ENCODE measurements around the gene STUB1.

Gene STUB1

DNA sequence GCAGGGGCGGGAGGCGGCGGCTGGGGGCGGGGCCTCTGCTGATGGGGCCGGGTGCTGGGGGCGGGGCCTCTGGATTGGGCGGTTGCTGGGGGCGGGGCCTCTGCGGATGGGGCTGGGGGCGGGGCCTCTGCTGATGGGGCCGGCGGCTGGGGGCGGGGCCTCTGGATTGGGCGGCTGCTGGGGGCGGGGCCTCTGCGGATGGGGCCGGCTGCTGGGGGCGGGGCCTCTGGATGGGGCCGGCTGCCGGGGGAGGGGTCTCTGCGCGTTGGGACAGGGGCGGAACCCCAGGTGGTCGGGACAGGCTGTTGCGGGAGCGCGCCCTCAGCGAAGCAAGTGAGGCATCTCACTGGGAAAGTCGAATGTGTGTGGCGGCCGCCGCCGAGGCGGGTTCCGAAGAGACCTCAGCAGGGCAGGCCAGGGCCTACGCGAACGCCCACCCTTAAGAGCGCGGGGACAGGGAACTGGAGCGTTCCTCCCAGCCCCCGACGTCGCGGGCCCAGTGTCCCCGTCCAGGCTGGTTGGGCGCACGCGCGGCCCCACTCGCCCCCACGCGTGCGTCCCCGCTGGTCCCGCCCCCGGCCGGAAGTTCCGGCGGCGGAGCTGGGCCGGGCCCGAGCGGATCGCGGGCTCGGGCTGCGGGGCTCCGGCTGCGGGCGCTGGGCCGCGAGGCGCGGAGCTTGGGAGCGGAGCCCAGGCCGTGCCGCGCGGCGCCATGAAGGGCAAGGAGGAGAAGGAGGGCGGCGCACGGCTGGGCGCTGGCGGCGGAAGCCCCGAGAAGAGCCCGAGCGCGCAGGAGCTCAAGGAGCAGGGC is at the start of gene STUB1:
Gene STUB1, plus strand, starts transcription at position 597 of the 811 bp plus-strand sequence. Its CDS starts 116 bp downstream, at position 713.
- peak; percentile 92 for DNase-seq (ENCODE audit: low spot score)

DNA sequence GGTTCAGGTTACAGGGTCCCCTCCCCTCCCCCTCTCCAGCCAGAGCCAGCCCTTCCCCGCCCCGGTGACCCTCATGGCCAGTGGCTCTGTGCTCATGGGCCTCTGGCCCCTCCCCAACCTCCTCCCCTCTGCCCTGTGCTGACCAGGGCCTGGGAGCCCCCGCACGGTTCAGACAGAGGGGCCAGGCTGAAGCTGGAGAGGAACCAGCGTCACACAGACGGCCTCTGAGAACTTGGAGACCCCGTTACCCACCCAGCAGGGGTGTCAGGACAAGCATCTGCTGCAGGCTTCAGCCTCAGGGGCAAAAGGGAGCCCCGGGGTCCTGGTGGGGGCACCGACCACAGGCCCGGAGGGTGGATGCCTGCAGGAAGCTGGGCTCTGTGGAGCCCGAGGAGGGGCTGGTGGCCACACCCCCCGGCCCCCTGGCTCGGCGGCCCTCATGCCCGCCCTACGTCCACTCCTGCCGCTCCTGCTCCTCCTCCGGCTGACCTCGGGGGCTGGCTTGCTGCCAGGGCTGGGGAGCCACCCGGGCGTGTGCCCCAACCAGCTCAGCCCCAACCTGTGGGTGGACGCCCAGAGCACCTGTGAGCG is 49.3 kb upstream of the STUB1 start, which contains the start of gene WFIKKN1:
Gene WFIKKN1, plus strand, starts transcription at position 171 of the 591 bp plus-strand sequence. Its CDS starts 269 bp downstream, at position 440.
- DNase-seq (ENCODE audit: low spot score) = no peak

DNA sequence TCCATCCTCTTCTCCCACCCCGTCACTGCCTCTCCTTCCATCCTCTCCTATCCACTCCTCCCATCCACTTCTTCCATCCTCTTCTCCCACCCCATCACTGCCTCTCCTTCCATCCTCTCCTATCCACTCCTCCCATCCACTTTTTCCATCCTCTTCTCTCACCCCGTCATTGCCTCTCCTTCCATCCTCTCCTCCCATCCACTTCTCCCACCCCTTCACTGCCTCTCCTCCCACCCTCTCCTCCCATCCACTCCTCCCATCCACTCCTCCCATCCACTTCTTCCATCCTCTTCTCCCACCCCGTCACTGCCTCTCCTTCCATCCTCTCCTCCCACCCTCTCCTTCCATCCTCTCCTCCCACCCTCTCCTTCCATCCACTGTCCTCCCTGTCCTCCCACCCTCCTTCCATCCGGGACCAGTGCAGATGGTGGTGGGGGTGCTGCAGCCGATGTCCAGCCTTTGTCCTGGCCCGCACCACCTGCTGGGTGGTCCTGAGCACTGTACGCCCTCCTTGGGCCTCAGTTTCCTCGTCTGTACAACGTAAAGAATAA is 48.3 kb upstream of the STUB1 start:
- DNase-seq (ENCODE audit: low spot score) = no peak

DNA sequence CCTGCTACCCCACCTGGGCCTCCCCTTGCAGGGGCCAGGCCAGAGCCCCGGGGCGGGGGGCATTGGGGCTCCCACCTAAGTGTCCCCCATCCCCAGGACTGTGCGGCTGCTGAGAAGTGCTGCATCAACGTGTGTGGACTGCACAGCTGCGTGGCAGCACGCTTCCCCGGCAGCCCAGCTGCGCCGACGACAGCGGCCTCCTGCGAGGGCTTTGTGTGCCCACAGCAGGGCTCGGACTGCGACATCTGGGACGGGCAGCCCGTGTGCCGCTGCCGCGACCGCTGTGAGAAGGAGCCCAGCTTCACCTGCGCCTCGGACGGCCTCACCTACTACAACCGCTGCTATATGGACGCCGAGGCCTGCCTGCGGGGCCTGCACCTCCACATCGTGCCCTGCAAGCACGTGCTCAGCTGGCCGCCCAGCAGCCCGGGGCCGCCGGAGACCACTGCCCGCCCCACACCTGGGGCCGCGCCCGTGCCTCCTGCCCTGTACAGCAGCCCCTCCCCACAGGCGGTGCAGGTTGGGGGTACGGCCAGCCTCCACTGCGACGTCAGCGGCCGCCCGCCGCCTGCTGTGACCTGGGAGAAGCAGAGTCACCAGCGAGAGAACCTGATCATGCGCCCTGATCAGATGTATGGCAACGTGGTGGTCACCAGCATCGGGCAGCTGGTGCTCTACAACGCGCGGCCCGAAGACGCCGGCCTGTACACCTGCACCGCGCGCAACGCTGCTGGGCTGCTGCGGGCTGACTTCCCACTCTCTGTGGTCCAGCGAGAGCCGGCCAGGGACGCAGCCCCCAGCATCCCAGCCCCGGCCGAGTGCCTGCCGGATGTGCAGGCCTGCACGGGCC is 47.5 kb upstream of the STUB1 start:
- DNase-seq (ENCODE audit: low spot score) = no peak

DNA sequence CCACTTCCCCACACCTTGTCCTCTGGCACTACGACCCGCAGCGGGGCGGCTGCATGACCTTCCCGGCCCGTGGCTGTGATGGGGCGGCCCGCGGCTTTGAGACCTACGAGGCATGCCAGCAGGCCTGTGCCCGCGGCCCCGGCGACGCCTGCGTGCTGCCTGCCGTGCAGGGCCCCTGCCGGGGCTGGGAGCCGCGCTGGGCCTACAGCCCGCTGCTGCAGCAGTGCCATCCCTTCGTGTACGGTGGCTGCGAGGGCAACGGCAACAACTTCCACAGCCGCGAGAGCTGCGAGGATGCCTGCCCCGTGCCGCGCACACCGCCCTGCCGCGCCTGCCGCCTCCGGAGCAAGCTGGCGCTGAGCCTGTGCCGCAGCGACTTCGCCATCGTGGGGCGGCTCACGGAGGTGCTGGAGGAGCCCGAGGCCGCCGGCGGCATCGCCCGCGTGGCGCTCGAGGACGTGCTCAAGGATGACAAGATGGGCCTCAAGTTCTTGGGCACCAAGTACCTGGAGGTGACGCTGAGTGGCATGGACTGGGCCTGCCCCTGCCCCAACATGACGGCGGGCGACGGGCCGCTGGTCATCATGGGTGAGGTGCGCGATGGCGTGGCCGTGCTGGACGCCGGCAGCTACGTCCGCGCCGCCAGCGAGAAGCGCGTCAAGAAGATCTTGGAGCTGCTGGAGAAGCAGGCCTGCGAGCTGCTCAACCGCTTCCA is 46.7 kb upstream of the STUB1 start:
- no peak for DNase-seq (ENCODE audit: low spot score)

DNA sequence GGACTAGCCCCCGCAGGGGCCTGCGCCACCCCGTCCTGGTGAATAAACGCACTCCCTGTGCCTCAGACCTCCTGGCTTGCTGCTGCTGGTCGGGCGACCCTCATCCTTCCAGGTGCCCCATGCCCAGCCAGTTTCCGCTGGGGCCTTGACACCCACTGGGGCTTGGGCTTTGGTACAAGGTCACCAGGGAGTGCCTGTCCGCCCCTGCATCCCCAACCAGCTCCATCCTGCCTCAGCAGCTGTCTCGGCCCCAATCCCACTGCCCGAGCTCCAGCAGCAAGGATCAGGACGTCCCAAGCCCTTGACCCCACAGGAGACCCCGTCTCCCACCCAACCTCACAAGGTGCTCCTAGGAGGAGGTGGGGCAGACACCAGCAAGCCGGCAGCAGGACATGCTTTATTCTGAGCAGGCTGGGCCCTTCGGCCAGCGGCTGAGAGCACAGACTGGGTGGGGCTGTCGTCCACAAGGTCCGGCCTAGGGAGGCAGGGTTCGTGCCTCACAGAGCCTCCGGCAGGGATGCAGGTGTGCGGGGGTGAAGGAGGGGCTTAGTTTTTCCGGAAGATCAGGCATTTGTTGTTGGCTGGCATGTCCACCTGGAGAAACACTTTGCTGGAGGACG is 46.0 kb upstream of the STUB1 start:
- DNase-seq (ENCODE audit: low spot score) = no peak

DNA sequence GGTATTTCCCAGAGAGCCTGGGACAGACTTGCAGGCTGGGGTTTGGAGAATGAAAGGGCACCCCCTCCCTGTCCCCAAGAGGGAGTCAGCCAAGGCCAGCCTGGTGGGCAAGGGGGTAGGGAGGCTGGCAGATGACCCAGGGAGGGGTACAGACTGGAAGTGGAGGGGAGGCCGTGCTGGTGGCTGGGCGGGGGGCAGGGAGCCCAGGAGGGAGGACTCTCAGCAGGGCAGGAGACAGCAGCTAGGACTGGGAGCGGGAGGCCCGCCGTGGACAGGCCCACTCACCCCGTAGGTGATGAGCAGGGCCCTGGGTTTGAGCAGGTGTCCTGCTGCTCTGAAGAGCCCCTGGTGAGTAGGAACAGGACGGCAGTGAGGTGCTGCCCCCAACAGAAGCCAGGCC is 45.2 kb upstream of the STUB1 start:
- no peak for DNase-seq (ENCODE audit: low spot score)

DNA sequence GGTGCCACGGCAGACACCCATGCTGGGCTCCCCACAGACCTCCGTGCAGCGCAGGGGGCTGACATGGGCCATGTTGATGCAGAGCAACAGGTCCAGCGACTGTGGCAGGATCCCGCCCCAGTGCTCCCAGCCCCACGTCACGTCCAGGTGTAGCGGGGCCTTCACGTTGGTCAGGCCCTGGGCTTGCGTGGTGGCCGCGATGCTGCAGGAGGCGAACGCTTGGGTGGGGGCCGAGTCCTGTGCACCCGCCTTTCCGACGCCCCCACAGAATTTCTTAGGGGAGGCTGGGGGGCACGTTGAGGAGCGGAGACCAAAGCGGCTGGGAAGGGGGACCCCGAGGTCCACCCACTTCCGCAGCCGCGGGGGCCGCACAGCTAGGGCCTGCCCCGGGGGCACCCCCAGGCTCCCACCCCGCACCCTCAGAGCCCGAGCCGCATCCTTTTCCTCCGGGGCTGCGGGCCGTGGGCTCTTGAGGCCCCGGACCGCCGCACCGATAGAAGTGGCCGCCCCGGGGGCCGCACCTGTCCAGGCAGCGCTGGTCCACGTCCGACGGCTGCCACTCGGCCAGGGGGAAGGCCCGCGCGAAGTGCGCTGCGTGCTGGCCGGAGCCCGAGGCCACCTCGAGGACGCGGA is 44.5 kb upstream of the STUB1 start:
- no peak for DNase-seq (ENCODE audit: low spot score)

DNA sequence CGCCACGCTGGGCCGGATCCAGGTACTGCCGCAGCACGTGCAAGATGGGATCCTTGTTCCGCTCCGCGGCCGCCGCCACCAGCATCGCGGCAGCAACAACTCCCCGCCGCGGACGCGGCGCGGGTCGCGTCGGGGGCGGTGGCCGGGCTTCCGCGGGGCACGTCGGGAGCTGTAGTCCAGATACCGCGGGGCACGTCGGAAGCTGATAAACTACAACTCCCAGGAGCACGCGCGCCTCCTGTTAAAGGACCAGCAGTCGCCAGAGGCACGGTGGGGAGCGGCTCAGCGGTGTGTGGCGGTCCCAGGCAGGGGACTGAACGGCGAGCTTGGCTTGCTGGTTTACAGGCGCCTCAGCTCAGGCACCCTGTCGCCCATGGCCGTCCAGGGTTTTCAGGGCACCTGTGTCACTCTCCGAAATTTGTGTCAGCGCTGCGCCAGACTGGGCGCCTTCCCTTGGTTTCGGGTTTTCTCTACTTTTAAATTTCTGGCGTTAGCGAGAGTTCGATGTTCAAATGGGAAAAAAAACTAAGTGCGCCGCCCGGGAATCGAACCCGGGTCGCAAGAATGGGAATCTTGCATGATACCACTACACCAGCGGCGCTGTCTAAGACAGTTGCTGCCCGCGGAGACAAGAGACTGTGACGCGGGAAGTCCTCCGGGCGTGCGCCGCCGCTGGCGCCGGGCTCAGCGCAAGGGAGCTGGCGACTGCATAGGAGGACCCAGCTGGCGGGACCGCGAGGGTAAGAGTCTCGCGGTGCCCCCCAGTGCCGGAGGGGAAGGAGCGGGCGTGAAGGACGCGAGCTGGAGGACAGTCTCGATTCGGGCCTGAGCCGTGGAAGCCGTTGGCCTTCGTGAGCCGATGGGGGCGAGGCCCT is 43.8 kb upstream of the STUB1 start, which contains the start of gene METTL26:
Gene METTL26, minus strand, starts transcription at position 100 of the 875 bp plus-strand sequence. Its CDS starts 15 bp downstream, at position 85.
- peak; percentile 94 for DNase-seq (ENCODE audit: low spot score)

DNA sequence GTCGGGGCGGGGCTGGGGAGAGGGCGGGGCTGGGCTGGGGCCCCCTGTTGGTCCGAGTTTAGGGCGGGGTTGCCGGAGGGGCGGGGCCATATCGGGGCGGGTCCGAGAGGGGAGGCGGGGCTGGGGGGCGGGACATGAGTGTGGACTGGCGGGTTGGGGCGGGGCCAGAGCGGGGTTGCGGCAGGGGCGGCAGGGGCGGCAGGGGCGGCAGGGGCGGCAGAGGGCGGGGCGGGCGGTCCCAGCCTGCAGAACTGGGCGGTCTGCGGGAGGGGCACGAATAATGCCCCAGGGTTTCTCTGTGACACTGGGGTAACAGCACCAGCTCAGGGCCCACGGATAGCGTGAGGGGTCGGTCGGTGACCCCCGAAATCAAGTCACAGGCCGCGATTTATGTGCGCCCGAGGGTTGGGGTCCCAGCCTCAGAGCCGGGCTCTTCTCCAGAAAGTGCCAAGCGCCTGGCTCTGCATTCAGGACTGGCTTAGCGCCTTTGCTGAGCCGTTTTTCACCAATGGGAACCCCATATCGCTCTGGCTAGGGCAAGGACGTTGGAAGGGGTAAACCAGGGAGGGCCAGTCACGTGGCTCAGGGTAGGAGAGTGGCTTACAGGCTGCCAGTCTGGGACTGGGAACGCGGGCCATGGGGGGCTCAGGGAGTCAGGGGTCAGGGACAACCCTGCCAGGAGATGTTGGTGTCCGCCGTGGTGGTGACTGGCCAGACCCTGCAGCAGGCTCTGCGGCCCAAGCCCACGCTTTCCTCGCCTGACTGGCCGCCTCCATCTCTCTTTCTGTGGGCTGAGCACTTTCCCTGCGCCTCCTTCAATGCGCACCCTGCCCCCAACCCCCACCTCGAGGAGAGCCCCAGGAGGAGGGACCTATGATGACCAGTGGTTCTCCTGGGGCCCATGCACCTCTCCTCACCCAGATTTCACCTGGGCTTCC is 42.9 kb upstream of the STUB1 start:
- DNase-seq (ENCODE audit: low spot score) = peak; percentile 94

DNA sequence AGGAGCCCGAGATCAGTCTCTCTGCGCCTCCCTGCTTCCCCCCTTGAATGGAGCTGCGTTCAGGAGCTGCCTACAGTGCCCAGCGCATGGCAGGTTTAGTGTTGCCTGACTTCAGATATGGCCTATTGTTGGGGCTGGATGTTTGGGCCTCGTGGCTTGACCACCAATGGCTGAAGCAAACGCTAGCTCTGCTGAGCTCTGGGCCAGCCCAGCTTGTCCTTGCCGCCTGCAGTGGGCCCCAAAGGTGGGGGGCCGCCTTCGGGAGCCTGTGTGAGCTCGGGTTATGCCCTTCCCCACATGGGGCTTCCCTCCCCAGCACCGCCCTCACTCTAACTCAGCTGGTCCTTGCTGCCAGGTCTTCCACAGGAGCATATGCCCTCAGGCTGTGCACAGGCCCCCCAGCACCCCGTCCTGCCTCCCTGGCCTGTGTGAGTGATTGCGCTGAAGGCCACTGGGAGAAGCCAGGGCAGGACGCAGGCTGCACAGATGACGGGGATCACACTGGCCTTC is 42.1 kb upstream of the STUB1 start:
- DNase-seq (ENCODE audit: low spot score) = no peak

DNA sequence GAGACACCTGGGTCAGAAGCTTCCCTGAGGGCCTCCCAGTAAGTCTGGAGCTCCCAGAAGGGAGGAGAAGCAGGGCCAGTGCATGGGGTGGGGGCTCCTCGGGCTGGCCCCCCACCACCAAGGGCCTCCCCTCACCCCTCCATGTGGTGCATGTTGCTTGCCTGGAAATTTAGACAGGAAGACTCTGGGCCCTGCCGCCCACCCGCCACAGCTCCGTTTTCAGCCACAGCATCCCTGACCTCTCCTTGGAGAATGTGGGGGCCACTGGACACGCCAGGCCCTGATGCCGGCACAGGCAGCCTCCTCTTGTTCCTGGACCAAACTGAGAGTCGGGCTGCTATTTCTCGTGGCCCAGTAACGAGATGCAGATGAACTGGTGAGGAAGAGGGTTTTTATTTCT is 41.4 kb upstream of the STUB1 start:
- no peak for DNase-seq (ENCODE audit: low spot score)

DNA sequence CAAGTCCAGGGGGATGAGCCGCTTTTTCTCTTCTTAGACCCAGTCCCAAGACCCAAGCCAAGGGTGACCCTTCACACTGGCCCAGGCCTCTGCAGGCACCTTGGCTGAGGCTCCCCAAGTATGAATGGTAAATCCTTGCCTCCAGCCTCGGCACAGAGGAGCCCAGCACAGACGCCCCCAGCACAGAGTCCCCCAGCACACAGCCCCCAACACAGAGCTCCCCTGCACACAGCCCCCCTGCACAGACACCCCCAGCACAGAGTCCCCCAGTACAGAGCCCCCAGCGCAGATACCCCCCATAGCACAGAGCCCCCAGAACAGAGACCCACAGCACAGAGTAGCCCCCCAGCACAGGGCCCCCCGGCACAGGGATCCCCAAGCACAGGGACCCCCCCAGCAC is 39.6 kb upstream of the STUB1 start:
- no peak for DNase-seq (ENCODE audit: low spot score)

DNA sequence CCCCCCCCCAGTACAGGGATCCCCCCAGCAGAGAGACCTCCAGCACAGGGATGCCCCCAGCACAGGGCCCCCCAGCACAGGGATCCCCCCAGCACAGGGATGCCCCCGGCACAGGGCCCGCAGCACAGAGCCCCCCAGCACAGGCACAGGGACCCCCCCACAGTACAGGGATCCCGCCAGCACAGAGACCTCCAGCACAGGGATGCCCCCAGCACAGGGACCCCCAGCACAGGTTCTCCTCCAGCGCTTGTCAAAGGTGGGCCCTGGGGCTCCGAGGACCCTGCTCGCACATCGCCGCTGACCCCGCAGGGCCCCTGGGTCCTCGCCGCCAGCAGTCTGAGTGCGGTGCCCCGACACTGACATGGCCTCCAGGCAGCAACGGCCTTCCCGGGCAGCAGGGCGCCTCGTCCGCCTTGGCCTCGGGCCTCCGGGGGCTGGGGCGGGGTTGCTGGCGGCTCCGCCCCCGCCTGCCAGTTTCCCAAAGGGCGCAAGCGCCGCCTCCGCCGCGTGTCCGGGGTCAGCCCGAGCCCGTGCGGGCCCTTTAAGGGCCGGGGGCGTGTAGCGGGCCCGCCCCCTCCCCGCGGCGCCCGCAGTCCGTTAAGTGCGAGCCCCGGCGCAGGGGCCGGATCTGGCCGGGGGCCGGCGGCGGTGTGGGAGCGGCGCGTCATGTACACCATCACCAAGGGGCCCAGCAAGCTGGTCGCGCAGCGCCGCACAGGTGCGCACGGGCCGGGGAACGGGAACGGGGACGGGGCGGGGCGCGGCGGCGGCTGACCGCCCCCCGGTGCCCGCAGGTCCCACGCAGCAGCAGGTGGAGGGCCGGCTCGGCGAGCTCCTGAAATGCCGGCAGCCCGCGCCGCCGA is 38.7 kb upstream of the STUB1 start, which contains the start of gene MCRIP2:
Gene MCRIP2, plus strand, starts transcription at position 503 of the 863 bp plus-strand sequence. Its CDS starts 164 bp downstream, at position 667.
- DNase-seq (ENCODE audit: low spot score) = peak; percentile 84

DNA sequence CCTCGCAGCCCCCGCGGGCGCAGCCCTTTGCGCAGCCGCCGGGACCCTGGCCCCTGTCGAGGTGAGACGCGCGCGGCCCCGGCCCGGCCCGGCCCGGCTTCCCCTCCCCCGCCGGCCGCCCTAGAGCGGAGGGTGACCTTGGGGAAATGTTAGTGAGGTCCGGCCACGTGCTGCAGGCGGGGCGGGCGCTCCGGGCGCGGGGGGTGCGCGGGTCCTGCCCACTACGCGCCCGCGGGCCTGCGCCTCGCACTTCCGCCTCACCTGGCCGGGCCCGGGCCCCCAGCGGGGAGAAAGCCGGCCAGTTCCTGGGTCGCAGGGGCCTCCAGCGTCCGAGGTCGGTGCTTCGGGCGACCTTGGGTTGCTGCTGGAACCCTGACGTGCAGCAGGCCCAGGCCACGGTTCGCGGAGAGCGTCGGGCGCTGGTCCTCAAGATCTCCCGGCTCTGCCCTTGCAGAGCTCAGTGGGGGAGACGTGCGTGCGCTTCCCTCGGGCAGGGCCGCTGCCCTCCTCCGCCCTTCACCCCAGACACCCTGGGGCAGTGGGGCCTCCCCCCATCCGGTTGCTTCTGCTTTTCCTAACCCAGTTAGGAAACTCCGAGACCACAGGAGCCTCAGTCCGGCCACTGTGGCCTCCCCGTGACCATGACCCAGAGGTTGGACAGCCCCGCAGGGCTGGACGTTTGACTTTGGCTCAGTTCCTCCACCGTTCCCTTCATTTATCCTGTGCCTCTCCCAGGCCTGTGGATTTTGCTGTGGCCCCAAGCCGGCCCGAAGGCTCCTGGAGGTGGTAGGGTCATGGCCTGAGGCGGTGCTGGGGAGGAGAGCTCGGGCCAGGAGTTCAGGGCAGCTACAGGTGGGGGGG is 37.8 kb upstream of the STUB1 start:
- peak; percentile 20 for DNase-seq (ENCODE audit: low spot score)

DNA sequence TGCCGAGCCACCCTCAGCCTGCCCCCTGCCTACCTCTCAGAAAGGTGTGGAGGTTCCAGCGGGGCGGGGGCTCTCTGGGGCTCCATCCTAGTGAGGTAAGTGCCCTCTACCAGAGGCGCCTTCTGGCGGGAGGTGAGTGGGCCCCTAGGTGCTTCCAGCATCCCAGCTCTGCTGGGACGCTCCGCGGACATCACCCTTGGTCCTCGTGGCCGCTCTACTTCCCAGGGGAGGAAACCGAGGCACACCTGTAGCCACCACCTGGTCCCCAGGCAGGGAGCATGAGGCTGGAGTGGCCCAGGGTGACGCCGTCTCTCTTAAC is 37.2 kb upstream of the STUB1 start:
- no peak for DNase-seq (ENCODE audit: low spot score)

Data from activated CD4-positive, alpha-beta T cell treated with anti-CD3 and anti-CD28 coated beads, Interleukin-2, Interleukin-4, amounts not matched to agents 100 ng/mL and 50 ng/mL, durations not matched to agents 16 hours and 8 hours (primary cell).